Stimulated activated naive B cell treated with anti-CD40 and anti-IgM and Interleukin-4, amounts not matched to agents 10 μg/mL and 1 μg/mL and 100 μg/mL, for 72 hours (primary cell): ENCODE measurements around the gene DPH7.
A peak's percentile ranks its signal among the peaks of the same experiment; 100 is the strongest.
"Not testable (repeated sequence)": the region's sequence is repeated elsewhere in the genome, so short reads cannot be mapped to it uniquely, and the experiment has no call there.

Experiments used
- ATAC-seq, 2 donors: fragments of 150-1000 bp; cut with Tn5 transposase; replicated peaks; 2 replicates each; pipeline ENCODE4 v1.10.0; 2021; ENCODE audit warnings: moderate library complexity in 1 of 2
- DNase-seq: peaks from one replicate; pipeline ENCODE4 v3.0.0; 2021
- H3K27ac Mint-ChIP-seq: one replicate; pipeline ENCODE4 v1.8.0; 2022; ENCODE audit warnings: mild to moderate bottlenecking, mixed read lengths
- H3K27me3 Mint-ChIP-seq, 2 donors: one replicate each; pipeline ENCODE4 v1.8.0; 2022; ENCODE audit warnings: mixed read lengths in 2 of 2
- H3K36me3 Mint-ChIP-seq, 2 donors: one replicate each; pipeline ENCODE4 v1.8.0; 2022; ENCODE audit warnings: mixed read lengths in 2 of 2, mild to moderate bottlenecking in 1 of 2
- H3K4me1 Mint-ChIP-seq, 2 donors: one replicate each; pipeline ENCODE4 v1.8.0; 2022; ENCODE audit warnings: mixed read lengths in 2 of 2, mild to moderate bottlenecking in 1 of 2
- H3K4me3 Mint-ChIP-seq, 2 donors: one replicate each; pipeline ENCODE4 v1.8.0; 2022; ENCODE audit warnings: mild to moderate bottlenecking in 2 of 2, mixed read lengths in 2 of 2, moderate library complexity in 1 of 2
- H3K9me3 Mint-ChIP-seq, 2 donors: one replicate each; pipeline ENCODE4 v1.8.0; 2022; ENCODE audit warnings: mixed read lengths in 2 of 2, mild to moderate bottlenecking in 1 of 2

Gene DPH7

DNA sequence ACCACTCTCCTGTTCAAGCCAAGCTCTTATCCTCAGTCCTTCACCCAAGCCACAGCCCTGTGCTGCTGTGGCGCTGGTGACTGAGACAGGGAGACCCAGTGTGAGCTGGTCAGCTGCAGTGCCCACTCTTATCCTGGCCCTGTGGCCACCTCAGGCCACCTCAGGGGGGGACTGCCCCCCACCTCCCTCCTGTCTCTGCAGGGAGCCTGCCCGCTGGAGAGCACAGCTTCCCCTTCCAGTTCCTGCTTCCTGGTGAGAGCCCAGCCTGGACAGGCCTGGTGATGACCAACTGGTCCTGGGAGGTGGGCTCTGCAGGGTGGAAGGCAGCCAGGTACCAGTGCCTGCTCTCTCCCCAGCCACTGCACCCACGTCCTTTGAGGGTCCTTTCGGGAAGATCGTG lies 34.5 kb upstream of the DPH7 start:
- H3K4me3 Mint-ChIP-seq: no peak overlapping the region
- H3K27ac Mint-ChIP-seq: peak overlapping the region; percentile 31
- no peaks in the 10 kb centered on the region for H3K27me3 Mint-ChIP-seq
- H3K9me3 Mint-ChIP-seq: no peaks in the 10 kb centered on the region
- peaks cover 20 to 45% of the 10 kb centered on the region in 2 donors for H3K4me1 Mint-ChIP-seq
- H3K36me3 Mint-ChIP-seq: peaks cover 9 to 30% of the 10 kb centered on the region in 2 donors
- ATAC-seq (no peak), DNase-seq (no peak)

DNA sequence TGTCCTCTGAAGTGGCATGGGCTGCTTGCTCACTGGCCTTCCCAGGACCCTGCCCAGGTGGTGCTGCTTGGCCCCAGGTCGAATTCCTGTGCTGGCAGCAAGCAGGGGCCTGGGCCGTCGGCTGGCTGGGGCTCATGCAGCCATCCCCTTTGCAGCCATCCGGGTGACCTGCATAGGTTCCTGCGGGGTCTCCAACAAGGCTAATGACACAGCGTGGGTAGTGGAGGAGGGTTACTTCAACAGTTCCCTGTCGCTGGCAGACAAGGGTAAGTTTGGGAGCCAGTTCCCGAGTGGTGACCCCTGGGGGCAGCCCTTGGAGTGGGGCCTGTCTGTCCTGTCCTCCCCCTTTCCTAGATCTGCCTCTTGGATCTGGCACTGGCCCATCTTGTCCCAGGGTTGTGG lies 34.0 kb upstream of the DPH7 start:
- Mint-ChIP-seq H3K4me1 (peaks cover 20 to 40% of the 10 kb centered on the region in 2 donors), H3K9me3 (no peaks in the 10 kb centered on the region), H3K36me3 (peaks cover 9 to 25% of the 10 kb centered on the region in 2 donors), H3K27ac (peak overlapping the region; percentile 42), H3K4me3 (no peak overlapping the region), H3K27me3 (no peaks in the 10 kb centered on the region)
- ATAC-seq (no peak), DNase-seq (no peak)

DNA sequence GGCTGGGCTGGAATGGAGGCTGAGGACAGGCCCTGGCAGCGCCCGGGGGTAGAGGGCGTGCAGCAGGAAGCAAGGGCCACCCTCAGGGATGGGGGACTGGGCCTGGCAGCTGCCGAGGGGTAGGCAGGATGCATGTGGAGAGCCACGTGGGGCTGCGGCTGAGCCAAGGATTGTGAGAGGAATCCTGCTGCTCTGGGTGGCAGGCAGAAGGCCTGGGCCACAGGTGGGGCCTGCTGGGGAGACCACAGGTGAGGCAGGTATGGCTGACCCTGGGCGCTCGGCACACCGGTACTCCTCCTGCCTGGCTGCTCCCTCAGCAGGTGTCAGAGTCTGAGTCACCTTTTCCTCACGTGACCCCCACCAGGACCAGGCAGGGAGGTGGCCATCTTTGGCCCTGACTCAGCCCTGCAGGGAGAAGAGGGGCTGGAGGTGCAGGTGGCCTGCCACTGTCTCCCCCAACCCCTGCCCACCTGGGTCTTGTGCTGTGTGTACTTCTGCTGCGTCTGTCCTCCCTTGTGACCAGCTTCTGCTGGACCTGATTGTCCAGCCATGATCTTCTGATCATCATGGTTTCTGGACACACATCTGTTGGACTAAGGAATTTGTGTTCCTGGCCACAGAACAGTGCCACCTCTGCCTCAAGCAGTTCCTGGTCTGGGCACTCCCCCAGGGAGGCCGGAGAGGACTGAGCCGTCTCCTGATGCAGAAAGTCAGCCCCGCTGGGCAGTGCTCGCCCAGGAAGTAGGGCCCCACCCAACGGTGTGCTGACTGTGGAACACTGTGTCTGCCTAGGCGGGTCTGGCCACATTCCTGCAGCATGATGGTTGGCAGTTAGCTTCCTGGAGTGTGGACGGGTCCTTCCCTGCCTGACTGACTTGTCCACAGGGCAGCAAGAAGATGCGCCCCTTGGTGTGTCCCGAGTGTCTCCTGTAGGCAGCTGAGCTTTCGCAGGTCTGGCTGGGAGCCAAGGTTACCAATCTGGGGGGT lies 33.2 kb upstream of the DPH7 start:
- Mint-ChIP-seq H3K27me3 (no peaks in the 10 kb centered on the region), H3K36me3 (peaks cover 9 to 22% of the 10 kb centered on the region in 2 donors), H3K27ac (peak overlapping the region; percentile 87), H3K4me3 (no peak overlapping the region), H3K4me1 (peaks cover 24 to 39% of the 10 kb centered on the region in 2 donors), H3K9me3 (no peaks in the 10 kb centered on the region)
- DNase-seq (no peak), ATAC-seq (peak; percentile 54 to 59)

GRCh38 chr9:137610944-137611343 lies 32.2 kb upstream of the DPH7 start:
- no peak overlapping the region for H3K4me3 Mint-ChIP-seq

DNA sequence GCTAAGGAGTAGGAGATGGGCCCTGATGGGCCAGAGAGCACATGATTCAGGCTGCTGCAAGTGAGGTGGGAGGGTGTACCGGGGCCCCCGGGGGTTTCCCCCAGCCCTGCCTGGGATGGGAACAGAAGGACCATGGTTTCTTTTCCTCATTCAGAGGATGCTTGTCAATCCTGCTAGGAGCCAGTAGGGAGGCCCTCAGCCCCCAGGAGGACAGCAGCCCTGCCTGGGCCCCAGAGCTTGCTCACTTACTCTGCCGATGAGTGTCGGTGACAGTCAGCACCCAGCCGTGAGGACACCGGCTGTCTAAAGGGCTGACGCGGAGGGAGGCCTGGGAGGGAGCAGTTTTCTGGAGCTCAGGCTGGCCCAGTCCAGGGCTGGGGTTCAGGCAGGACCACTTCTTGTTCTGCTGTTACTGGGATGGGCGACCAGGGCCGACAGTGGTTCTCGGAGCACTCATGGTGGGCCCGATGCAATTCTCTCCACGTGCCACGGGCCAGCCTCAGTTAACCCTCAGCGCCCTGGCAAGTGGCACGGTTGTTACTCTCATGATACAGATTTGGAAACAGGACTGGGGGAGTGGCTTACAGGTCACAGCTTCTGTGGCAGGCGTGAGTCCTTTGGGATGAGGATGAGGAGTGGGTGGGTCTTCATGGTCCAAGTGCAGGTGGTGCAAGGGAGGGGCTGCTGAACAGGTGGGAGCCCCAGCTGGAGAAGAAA lies 28.6 kb upstream of the DPH7 start:
- H3K9me3 Mint-ChIP-seq: no peaks in the 10 kb centered on the region
- DNase-seq (no peak), ATAC-seq (no peak)
- peaks cover 0 to 7% of the 10 kb centered on the region in 2 donors for H3K36me3 Mint-ChIP-seq
- H3K4me3 Mint-ChIP-seq: peak overlapping the region; percentile 83 to 85
- H3K27ac Mint-ChIP-seq: peak overlapping the region; percentile 14
- H3K4me1 Mint-ChIP-seq: peaks cover 28 to 38% of the 10 kb centered on the region in 2 donors
- no peaks in the 10 kb centered on the region for H3K27me3 Mint-ChIP-seq

More at GRCh38 chr9:137610944-137611343, 32.2 kb upstream of the DPH7 start:
- H3K27me3 Mint-ChIP-seq: no peaks in the 10 kb centered on the region
- no peaks in the 10 kb centered on the region for H3K9me3 Mint-ChIP-seq
- no peak for DNase-seq
- no peak for ATAC-seq
- H3K36me3 Mint-ChIP-seq: peaks cover 9 to 22% of the 10 kb centered on the region in 2 donors
- H3K27ac Mint-ChIP-seq: peak overlapping the region; percentile 87
- H3K4me1 Mint-ChIP-seq: peaks cover 27 to 40% of the 10 kb centered on the region in 2 donors

DNA sequence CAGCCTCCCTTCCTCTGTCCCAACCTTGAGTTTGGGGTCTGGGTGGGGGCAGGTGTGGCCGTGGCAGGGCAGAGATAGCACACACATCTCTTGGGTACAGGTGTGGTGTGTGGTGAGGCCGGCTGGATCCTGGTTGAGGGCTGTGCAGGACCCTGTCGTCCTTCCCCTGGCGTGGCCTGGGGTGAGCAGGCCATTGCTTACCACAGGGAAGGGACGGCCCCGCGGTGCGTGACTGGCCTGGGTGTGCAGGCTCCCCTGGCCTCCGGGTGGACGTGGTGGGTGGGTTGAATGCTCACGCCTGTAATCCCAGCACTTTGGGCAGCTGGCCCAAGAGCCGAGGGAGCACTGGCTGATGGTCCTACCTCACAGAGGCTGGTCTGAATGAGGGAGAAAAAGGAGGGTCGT lies 28.0 kb upstream of the DPH7 start:
- no peak for ATAC-seq
- H3K9me3 Mint-ChIP-seq: no peaks in the 10 kb centered on the region
- H3K4me3 Mint-ChIP-seq: peak overlapping the region; percentile 83 to 85
- no peaks in the 10 kb centered on the region for H3K27me3 Mint-ChIP-seq
- DNase-seq: no peak
- H3K27ac Mint-ChIP-seq: no peak overlapping the region
- H3K36me3 Mint-ChIP-seq: peaks cover 0 to 7% of the 10 kb centered on the region in 2 donors
- H3K4me1 Mint-ChIP-seq: peaks cover 25 to 38% of the 10 kb centered on the region in 2 donors

DNA sequence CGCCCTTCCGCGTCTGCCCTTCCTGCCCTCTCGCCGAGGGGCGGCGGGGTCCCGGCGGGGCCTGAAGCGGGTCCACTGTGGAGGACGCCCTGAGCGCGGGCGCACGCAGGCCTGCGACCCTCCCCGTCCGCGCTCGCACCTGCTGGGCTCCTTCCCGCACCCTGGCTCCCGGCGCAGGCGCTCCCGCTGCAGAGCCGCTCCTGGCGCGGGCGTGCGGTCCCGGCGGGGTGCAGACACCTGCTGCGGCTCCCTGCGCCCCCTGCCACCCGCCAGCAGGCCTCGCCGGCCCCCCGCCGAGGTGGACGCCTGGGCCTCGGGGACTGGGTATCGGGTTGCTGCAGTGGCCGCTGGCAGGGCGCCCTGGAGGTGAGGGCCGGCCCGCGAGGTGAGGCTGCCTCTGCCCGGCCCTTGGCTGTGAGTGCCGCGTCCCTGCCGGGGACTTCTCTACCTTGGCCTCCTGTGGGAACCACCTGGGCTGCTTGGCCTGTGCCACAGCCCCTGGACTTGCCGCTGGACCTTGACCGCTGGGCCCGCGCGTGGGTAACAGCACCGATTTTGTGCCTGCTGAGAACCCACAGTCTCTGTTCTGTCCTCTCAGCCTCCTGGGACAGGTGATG lies 27.4 kb upstream of the DPH7 start:
- ATAC-seq (peak; percentile 10 to 12), DNase-seq (no peak)
- Mint-ChIP-seq H3K27me3 (no peaks in the 10 kb centered on the region), H3K9me3 (no peaks in the 10 kb centered on the region), H3K4me1 (peaks cover 21 to 33% of the 10 kb centered on the region in 2 donors), H3K36me3 (peaks cover 0 to 3% of the 10 kb centered on the region in 2 donors), H3K27ac (peak overlapping the region; percentile 65), H3K4me3 (peak overlapping the region; percentile 83 to 85)

- Mint-ChIP-seq H3K27me3 (no peaks in the 10 kb centered on the region), H3K9me3 (no peaks in the 10 kb centered on the region), H3K4me1 (peaks cover 21 to 32% of the 10 kb centered on the region in 2 donors), H3K4me3 (peak within 1 kb of the TSS; percentile 83 to 85), H3K36me3 (peaks cover 0 to 3% of the 10 kb centered on the region in 2 donors), H3K27ac (peak within 1 kb of the TSS; percentile 65)
- ATAC-seq (peak; percentile 92), DNase-seq (peak; percentile 88)
Observed at GRCh38 chr9:137605121-137606004, 26.6 kb upstream of the DPH7 start, which contains the start of gene ARRDC1. Gene ARRDC1 (plus strand): TSS chr9:137605686. CDS start chr9:137605718, 32 bp downstream.

DNA sequence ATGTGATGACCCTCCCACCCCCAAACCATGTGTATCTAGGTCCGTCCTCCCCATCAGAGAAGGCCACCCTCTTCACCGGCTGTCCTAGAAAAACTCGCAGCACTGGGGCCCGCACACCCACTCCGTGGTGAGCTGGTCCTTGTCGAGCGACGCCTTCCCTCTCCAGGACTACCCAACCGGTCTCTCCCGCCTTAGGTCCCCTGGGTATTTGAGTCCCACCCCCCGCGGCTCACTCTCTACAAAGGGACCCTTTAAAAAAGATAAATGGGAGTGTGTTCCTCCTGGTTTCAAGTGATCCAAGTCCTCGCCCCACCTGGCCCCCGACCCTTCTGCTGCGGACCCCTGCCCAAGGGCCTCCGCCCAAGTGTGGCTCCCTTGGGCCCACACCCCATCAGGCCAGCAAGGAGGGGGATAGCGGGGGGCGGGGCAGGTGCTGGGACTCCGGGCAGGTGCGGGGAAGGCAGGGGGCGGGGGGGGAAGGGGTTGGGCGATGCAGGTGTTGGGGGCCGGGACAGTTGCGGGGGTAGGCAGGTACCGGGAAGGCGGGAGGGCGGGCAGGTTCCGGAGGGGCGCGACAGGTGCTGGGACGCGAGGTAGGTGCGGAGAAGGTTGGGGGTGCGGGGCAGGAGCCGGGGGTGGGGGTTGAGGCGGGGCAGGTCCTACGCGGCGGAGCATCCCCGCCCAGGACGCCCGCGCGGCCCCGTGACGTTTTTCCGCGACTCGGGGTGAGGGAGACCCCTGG lies 25.8 kb upstream of the DPH7 start:
- Mint-ChIP-seq H3K27me3 (no peaks in the 10 kb centered on the region), H3K36me3 (peaks cover 0 to 3% of the 10 kb centered on the region in 2 donors), H3K4me1 (peaks cover 21 to 32% of the 10 kb centered on the region in 2 donors), H3K27ac (peak overlapping the region; percentile 37), H3K4me3 (peak overlapping the region; percentile 29 to 65), H3K9me3 (no peaks in the 10 kb centered on the region)
- no peak for DNase-seq
- no peak for ATAC-seq

- H3K4me1 Mint-ChIP-seq: peaks cover 21 to 32% of the 10 kb centered on the region in 2 donors
- H3K36me3 Mint-ChIP-seq: peaks cover 0 to 3% of the 10 kb centered on the region in 2 donors
- H3K4me3 Mint-ChIP-seq: no peak overlapping the region
- peak overlapping the region; percentile 56 for H3K27ac Mint-ChIP-seq
- DNase-seq: no peak
- ATAC-seq: no peak
- no peaks in the 10 kb centered on the region for H3K27me3 Mint-ChIP-seq
- H3K9me3 Mint-ChIP-seq: no peaks in the 10 kb centered on the region
Observed at GRCh38 chr9:137603879-137604278, 25.2 kb upstream of the DPH7 start.

DNA sequence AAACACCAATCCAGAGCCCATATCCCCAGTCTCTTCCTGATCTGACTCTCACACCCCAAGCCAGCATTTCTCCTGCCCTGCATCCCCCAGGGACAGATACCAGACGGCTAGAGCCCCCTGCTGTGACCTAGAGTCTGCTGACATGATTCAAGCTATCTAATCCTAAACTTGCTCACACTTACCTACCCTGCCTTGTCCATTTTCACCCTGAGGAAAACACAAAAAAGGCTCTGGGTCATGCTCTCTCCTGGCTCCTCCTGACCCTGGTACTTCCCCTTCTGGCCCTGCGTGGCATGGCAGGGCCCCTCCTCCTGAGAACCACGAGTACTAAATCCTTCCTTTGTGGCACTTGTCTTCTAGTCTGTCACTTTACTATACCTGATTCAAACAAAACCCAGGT lies 23.9 kb upstream of the DPH7 start:
- DNase-seq (no peak), ATAC-seq (no peak)
- H3K4me1 Mint-ChIP-seq: peaks cover 25 to 36% of the 10 kb centered on the region in 2 donors
- peaks cover 0 to 3% of the 10 kb centered on the region in 2 donors for H3K36me3 Mint-ChIP-seq
- peak overlapping the region; percentile 21 for H3K27ac Mint-ChIP-seq
- H3K4me3 Mint-ChIP-seq: no peak overlapping the region
- no peaks in the 10 kb centered on the region for H3K9me3 Mint-ChIP-seq
- H3K27me3 Mint-ChIP-seq: no peaks in the 10 kb centered on the region

DNA sequence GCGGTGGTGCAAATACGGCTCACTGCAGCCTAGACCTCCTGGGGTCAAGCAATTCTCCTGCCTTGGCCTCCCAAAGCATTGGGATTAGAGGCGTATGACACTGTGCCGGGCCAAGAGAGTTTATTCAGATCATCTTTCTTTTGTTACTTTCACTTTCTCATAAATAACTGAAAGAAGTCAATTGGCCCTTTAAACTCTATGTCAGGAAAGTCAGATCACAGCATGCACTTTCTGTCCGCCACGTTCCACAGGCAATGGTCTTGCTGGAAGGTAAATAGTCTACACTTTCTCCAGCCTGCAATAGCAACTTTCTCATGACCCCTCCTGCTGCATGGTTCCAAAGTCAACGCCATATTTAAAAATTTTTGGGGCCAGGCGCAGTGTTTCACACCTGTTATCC lies 20.2 kb upstream of the DPH7 start:
- ATAC-seq (no peak), DNase-seq (no peak)
- Mint-ChIP-seq H3K27ac (no peak overlapping the region), H3K9me3 (no peaks in the 10 kb centered on the region), H3K27me3 (no peaks in the 10 kb centered on the region), H3K36me3 (peaks cover 0 to 6% of the 10 kb centered on the region in 2 donors), H3K4me1 (peaks cover 14 to 21% of the 10 kb centered on the region in 2 donors), H3K4me3 (no peak overlapping the region)

GRCh38 chr9:137596577-137596976 lies 17.9 kb upstream of the DPH7 start:
- not testable (repeated sequence) for H3K36me3 Mint-ChIP-seq, H3K9me3 Mint-ChIP-seq, H3K27ac Mint-ChIP-seq, H3K4me1 Mint-ChIP-seq, H3K27me3 Mint-ChIP-seq, ATAC-seq, H3K4me3 Mint-ChIP-seq, DNase-seq
